Subcutaneous adipose tissue (tissue), 4 donors: ENCODE measurements around the gene CPSF4. TPM values are rescaled to one million over a fixed set of nuclear protein-coding genes. Genes with fewer than 3 reads are reported as not detected.

ENCODE experiments used
- CTCF ChIP-seq: fragments of 450-650 bp; IDR thresholded peaks from one replicate; pipeline ENCODE4 v1.5.1; 2016; ENCODE audit warnings: low read depth, mild to moderate bottlenecking, control low read depth, antibody characterized with exemption, moderate library complexity
- total RNA-seq, 4 donors: library from RNA; depleted of rRNA; stranded (reverse); fragments of >200 nt; gene quantifications; one replicate each; pipeline ENCODE4 v1.1.0, GENCODE V29; 2016

CPSF4 gene
- total RNA-seq, 4 donors from 2014 or later: 23.2 to 60.7 (median 26.6) TPM

GRCh38 chr7:99403764-99404163 lies 35.0 kb upstream of the CPSF4 start:
- no peak for TF ChIP-seq CTCF

GRCh38 chr7:99404235-99404976 lies 34.3 kb upstream of the CPSF4 start:
- no peak for TF ChIP-seq CTCF

- no peak for TF ChIP-seq CTCF
Measured at GRCh38 chr7:99404977-99405320, 33.8 kb upstream of the CPSF4 start.

- no peak for TF ChIP-seq CTCF
Measured at GRCh38 chr7:99406557-99406956, 32.2 kb upstream of the CPSF4 start.

- TF ChIP-seq CTCF: no peak
Measured at GRCh38 chr7:99407872-99408378, 30.8 kb upstream of the CPSF4 start.

- TF ChIP-seq CTCF: no peak
Measured at GRCh38 chr7:99408379-99409191, 30.2 kb upstream of the CPSF4 start, which contains the start of the genes BUD31 and PDAP1. Gene BUD31 (plus strand): TSS chr7:99408969. CDS start chr7:99411093, 2,124 bp downstream. Gene PDAP1 (minus strand): TSS chr7:99408597. CDS start chr7:99408548, 49 bp downstream.

GRCh38 chr7:99409192-99409572 lies 29.6 kb upstream of the CPSF4 start:
- TF ChIP-seq CTCF: no peak
